ENCODE data around the gene MBOAT2. TPM values are rescaled to one million over a fixed set of nuclear protein-coding genes. Genes with fewer than 3 reads are reported as not detected.

The MBOAT2 gene
- total RNA-seq, 4 donors from 2014 or later = 20.5 to 42.8 (median 24.4) TPM

GRCh38 chr2:8983571-8983970 is 19.9 kb downstream of the MBOAT2 start:
- DNase-seq = no peak
- Histone ChIP-seq H3K27me3 (no peaks in the 10 kb centered on the region), H3K9me3 (no peaks in the 10 kb centered on the region), H3K36me3 (no peaks in the 10 kb centered on the region), H3K4me1 (peaks cover 0 to 3% of the 10 kb centered on the region in 2 donors), H3K4me3 (replicated peaks in 1 of 3) (no peak overlapping the region), H3K27ac (no peak overlapping the region)
- TF ChIP-seq POLR2A (IDR thresholded peaks at IDR 0.05) = no peak
- TF ChIP-seq CTCF (IDR thresholded peaks at IDR 0.05) = no peak
- 95 to 96% methylated on average over 1 of the region's 1 CpG for WGBS, 2 donors
- intact Hi-C loops (cut with DNase I) = no loop called here

- no peak overlapping the region for H3K4me3 ChIP-seq (replicated peaks in 1 of 3)
- H3K27me3 ChIP-seq = no peaks in the 10 kb centered on the region
- H3K27ac ChIP-seq = no peak overlapping the region
- intact Hi-C loops (cut with DNase I) = no loop called here
- TF ChIP-seq CTCF (IDR thresholded peaks at IDR 0.05) (no peak), POLR2A (IDR thresholded peaks at IDR 0.05) (no peak)
- WGBS, 2 donors = 91 to 95% methylated on average over 7 of the region's 7 CpGs
- no peak for DNase-seq
- no peaks in the 10 kb centered on the region for H3K4me1 ChIP-seq
- H3K9me3 ChIP-seq = no peaks in the 10 kb centered on the region
- H3K36me3 ChIP-seq = no peaks in the 10 kb centered on the region
These were observed 21.6 kb downstream of the MBOAT2 start for GRCh38 chr2:8981876-8982275.

GRCh38 chr2:8980096-8980495 is 23.4 kb downstream of the MBOAT2 start:
- Histone ChIP-seq H3K9me3 (no peaks in the 10 kb centered on the region), H3K36me3 (no peaks in the 10 kb centered on the region), H3K27me3 (no peaks in the 10 kb centered on the region), H3K4me1 (no peaks in the 10 kb centered on the region), H3K27ac (no peak overlapping the region), H3K4me3 (replicated peaks in 1 of 3) (no peak overlapping the region)
- no peak for DNase-seq
- no peak for TF ChIP-seq POLR2A (IDR thresholded peaks at IDR 0.05)
- no peak for TF ChIP-seq CTCF (IDR thresholded peaks at IDR 0.05)
- 90 to 94% methylated on average over 1 of the region's 1 CpG for WGBS, 2 donors
- intact Hi-C loops (cut with DNase I) = no loop called here

- no peak for DNase-seq
- Histone ChIP-seq H3K4me1 (no peaks in the 10 kb centered on the region), H3K36me3 (no peaks in the 10 kb centered on the region), H3K27ac (no peak overlapping the region), H3K27me3 (no peaks in the 10 kb centered on the region), H3K9me3 (no peaks in the 10 kb centered on the region), H3K4me3 (replicated peaks in 1 of 3) (no peak overlapping the region)
- intact Hi-C loops (cut with DNase I) = no loop called here
- TF ChIP-seq POLR2A (IDR thresholded peaks at IDR 0.05) = no peak
- TF ChIP-seq CTCF (IDR thresholded peaks at IDR 0.05) = no peak
- WGBS, 2 donors = 89 to 92% methylated on average over 4 of the region's 4 CpGs
These were observed 25.7 kb downstream of the MBOAT2 start for GRCh38 chr2:8977758-8978157.

- no peak overlapping the region for H3K27ac ChIP-seq
- H3K4me3 ChIP-seq (replicated peaks in 1 of 3) = no peak overlapping the region
- intact Hi-C loops (cut with DNase I) = no loop called here
- H3K4me1 ChIP-seq = no peaks in the 10 kb centered on the region
- TF ChIP-seq CTCF (IDR thresholded peaks at IDR 0.05) (no peak), POLR2A (IDR thresholded peaks at IDR 0.05) (no peak)
- H3K27me3 ChIP-seq = no peaks in the 10 kb centered on the region
- no peaks in the 10 kb centered on the region for H3K9me3 ChIP-seq
- H3K36me3 ChIP-seq = no peaks in the 10 kb centered on the region
- no peak for DNase-seq
- 64 to 72% methylated on average over 8 of the region's 8 CpGs for WGBS, 2 donors
These were observed 26.8 kb downstream of the MBOAT2 start for GRCh38 chr2:8976442-8977259.
